Naive thymus-derived CD8-positive, alpha-beta T cell (primary cell): ENCODE results near the gene ACBD4. TPM values are rescaled to one million over a fixed set of nuclear protein-coding genes. Genes with fewer than 3 reads are reported as not detected.

Source experiments
- ATAC-seq, 2 donors: fragments of 150-1000 bp; cut with Tn5 transposase in 1 of 2; sonication (Bioruptor Pico), chemical (Tn5 transposase) in 1 of 2; 1 replicate in 1 of 2; 2 replicates in 1 of 2; pipeline ENCODE4 v1.10.0; 2021; ENCODE audit warnings: mild to moderate bottlenecking in 2 of 2, moderate library complexity in 2 of 2
- POLR2A ChIA-PET: fragments of 350-600 bp; sonication (Branson Sonifier 250); formaldehyde crosslinking; loops from one replicate; lab custom pipeline; 2021; ENCODE audit warnings: antibody characterized with exemption; lab: Charles Lee
- DNase-seq, 10 donors: peaks; one replicate each; pipeline versions ENCODE4 v3.0.0 to v3.0.0-alpha.2; 2020 to 2022
- H3K27ac Mint-ChIP-seq, 10 donors: one replicate each; pipeline ENCODE4 v1.8.0; 2020 to 2022; ENCODE audit warnings: mild to moderate bottlenecking in 10 of 10, mixed read lengths in 10 of 10, moderate library complexity in 4 of 10, inconsistent platforms in 1 of 10
- H3K27me3 Mint-ChIP-seq, 5 donors: one replicate each; pipeline ENCODE4 v1.8.0; 2021 to 2022; ENCODE audit warnings: mixed read lengths in 5 of 5
- H3K36me3 Mint-ChIP-seq, 3 donors: one replicate each; pipeline ENCODE4 v1.8.0; 2020 to 2022; ENCODE audit warnings: mixed read lengths in 3 of 3, mild to moderate bottlenecking in 2 of 3, inconsistent platforms in 1 of 3
- H3K4me1 Mint-ChIP-seq, 4 donors: one replicate each; pipeline ENCODE4 v1.8.0; 2021 to 2022; ENCODE audit warnings: mixed read lengths in 4 of 4
- H3K4me3 Mint-ChIP-seq, 10 donors: one replicate each; pipeline ENCODE4 v1.8.0; 2020 to 2022; ENCODE audit warnings: mild to moderate bottlenecking in 10 of 10, mixed read lengths in 10 of 10, moderate library complexity in 6 of 10, inconsistent platforms in 1 of 10
- H3K9me3 Mint-ChIP-seq, 9 donors: one replicate each; pipeline ENCODE4 v1.8.0; 2020 to 2022; ENCODE audit warnings: mixed read lengths in 9 of 9, mild to moderate bottlenecking in 3 of 9, inconsistent platforms in 1 of 9, moderate library complexity in 1 of 9
- polyA plus RNA-seq, 3 donors: library from polyadenylated mRNA; unstranded; fragments of 300-500 nt; fragmentation: Illumina TruSeq; gene quantifications; one replicate each; pipeline ENCODE4 v1.2.3, GENCODE V29; 2021
- total RNA-seq, 8 experiments: library from RNA in 2 of 8; stranded (reverse) in 2 of 8; gene quantifications; one replicate each; pipeline ENCODE4 v1.2.3 and lab custom pipeline; 2021 to 2026

The ACBD4 gene, protein sequence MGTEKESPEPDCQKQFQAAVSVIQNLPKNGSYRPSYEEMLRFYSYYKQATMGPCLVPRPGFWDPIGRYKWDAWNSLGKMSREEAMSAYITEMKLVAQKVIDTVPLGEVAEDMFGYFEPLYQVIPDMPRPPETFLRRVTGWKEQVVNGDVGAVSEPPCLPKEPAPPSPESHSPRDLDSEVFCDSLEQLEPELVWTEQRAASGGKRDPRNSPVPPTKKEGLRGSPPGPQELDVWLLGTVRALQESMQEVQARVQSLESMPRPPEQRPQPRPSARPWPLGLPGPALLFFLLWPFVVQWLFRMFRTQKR
- total RNA-seq (10 to 100 TPM; 39.4 to 48.5 TPM), polyA plus RNA-seq (10 to 100 TPM; 10.5 to 17.4 (median 11.7) TPM), total RNA-seq (lab: John Stamatoyannopoulos, UW) (7.7 to 35.0 (median 22.5) reads per million in 6 experiments)

DNA sequence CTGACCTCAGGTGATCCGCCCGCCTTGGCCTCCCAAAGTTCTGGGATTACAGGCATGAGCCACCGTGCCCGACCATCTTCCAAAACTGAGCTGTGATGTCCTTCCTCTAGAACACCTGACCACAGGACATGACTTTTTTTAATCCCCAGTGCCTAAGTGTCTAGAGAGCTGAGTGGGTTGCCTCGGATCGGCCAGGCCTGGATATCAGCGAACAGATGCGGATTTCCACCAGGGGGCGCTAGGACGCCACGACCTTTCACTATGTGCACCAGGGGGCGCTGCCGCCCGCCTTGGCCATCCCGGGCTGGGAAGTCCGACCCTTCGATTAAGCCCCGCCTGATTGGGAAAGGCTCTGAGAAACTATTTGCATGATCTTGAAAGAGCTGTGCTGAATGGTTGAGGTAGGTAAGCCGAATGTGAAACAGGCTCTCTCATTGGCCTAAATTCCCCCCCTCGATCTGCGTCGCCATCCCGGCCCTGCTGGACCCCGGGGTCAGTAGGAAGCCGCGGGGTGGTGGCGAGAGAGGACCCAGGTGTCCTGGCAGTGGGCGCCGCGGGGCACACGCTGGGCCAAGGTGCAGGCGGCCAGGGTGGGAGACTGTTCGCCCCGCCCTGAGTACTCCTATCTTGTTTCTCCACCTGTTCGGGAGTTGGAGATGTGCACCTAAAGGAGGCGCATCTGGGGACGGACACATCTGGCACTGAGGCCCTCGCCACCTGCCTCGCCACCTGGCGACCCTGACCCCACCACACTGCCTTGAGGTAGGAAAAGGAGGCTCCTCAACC lies at the start of gene ACBD4:
TSS of gene ACBD4 (plus strand) at position 496 of the 786 bp plus-strand sequence. CDS start 458 bp downstream, outside the sequence.
- peak within 1 kb of the TSS; percentile 86 to 94 (median 90) for H3K4me3 Mint-ChIP-seq
- POLR2A ChIA-PET = interaction anchor here (0.5 to 7.2 kb wide), 18 partner anchors 13 to 215 kb away, joined by 3 to 195 read pairs (median 7); partner anchors contain the start of genes HEXIM1 and HEXIM2
- H3K4me1 Mint-ChIP-seq = peaks cover 8 to 26% (median 18%) of the 10 kb centered on the region in 4 donors
- H3K27ac Mint-ChIP-seq = peak within 1 kb of the TSS; percentile 65 to 95 (median 88)
- peaks cover 0 to 8% (median 0%) of the 10 kb centered on the region in 3 donors for H3K36me3 Mint-ChIP-seq
- peak; percentile 86 to 88 for ATAC-seq
- H3K9me3 Mint-ChIP-seq = no peaks in the 10 kb centered on the region
- H3K27me3 Mint-ChIP-seq = peaks cover 0 to 3% (median 3%) of the 10 kb centered on the region in 5 donors
- DNase-seq = peak; percentile 92 to 100 (median 98)

DNA sequence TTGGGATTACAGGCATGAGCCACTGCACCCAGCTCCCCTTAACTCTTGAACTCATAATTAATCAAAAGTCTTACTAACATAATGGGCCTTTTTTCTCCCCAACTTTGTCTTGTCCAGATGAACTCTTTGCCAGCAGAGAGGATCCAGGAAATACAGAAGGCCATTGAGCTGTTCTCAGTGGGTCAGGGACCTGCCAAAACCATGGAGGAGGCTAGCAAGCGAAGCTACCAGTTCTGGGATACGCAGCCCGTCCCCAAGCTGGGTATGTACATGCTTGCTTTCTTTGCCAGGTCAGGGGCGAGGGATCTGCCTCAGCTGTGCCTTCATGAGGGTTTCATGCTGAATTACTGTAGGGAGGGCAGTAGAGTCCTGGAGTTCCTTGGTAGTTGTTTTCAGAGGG lies 49.1 kb upstream of the ACBD4 start:
- no peak for DNase-seq
- H3K27me3 Mint-ChIP-seq = no peaks in the 10 kb centered on the region
- no peaks in the 10 kb centered on the region for H3K9me3 Mint-ChIP-seq
- no peak overlapping the region for H3K4me3 Mint-ChIP-seq
- H3K4me1 Mint-ChIP-seq = peaks cover 0 to 3% (median 0%) of the 10 kb centered on the region in 4 donors
- ATAC-seq = no peak
- H3K27ac Mint-ChIP-seq = no peak overlapping the region
- peaks cover 0 to 87% (median 15%) of the 10 kb centered on the region in 3 donors for H3K36me3 Mint-ChIP-seq
- POLR2A ChIA-PET = no interaction called here

DNA sequence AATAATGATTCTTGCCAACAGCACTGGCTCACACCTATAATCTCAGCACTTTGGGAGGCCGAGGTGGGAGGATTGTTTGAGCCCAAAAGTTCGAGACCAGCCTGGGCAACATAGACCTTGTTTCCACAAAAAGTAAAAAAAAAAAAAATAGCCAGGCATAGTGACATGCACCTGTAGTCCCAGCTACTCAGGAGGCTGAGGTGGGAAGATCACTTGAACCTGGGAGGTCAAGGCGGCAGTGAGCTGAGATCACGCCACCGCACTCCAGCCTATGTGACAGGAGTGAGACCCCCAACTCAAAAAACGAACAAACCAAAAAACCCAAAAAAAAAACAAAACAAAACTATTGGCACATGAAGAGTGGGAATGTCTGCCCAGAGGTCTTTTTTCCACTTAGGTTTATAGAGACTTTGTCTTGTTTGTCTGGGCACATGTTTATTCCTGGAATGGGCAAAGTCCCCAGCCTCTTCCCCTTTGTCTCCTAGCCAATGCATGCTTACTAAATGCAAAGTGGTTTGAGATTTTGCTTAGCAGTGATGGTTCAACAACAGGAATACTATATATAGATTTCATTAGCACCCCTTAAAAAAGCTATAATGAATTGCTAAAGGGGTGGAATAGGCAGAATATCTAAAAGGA lies 48.5 kb upstream of the ACBD4 start:
- peaks cover 0 to 87% (median 12%) of the 10 kb centered on the region in 3 donors for H3K36me3 Mint-ChIP-seq
- no peaks in the 10 kb centered on the region for H3K27me3 Mint-ChIP-seq
- H3K27ac Mint-ChIP-seq = peak overlapping the region in 1 of 10 donors; percentile 76
- H3K4me3 Mint-ChIP-seq = no peak overlapping the region
- DNase-seq (no peak), ATAC-seq (no peak)
- POLR2A ChIA-PET = no interaction called here
- H3K9me3 Mint-ChIP-seq = no peaks in the 10 kb centered on the region
- peaks cover 0 to 3% (median 0%) of the 10 kb centered on the region in 4 donors for H3K4me1 Mint-ChIP-seq

DNA sequence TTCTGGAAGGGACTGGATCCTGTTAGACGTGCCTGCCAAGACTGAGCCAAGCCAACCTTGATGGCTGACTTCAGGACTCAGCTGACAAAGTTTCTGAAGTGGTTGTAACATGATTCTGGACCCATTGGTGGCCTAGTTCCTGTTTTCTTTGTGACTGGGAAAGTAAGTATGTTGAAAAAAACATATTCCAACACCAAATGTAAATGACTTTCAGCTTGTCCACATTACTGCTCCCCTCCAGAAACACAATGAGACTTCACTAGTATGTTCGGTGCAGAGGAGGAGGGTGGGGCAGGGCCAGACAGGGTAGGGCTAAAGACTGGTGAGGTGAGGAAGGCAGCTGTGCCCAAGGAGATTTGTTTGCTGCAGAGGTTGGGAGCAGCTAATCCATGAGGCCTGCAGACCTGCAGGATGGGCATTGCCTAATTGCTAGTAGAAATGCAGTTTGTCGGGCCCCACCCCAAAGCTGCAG lies 47.9 kb upstream of the ACBD4 start:
- no peak overlapping the region for H3K4me3 Mint-ChIP-seq
- POLR2A ChIA-PET = no interaction called here

DNA sequence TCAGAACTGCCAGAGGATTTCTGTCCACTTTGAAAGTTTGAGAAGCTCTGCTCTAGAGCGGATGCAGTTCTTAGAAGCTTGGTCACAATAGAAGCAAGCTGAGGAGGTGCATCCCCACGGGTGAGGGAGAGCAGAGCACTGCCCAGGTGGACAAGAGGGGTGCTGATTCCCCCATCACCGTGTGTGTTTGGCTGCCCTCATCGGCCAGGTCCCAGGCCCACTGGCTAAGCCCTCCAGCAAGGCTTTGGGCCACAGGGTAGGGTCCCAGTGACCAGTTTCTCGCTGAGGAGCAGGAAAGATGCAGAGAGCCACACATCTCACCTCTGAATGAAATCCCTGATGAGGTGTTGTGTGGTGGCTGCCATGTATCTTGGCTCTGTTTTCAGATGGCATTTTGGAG lies 47.5 kb upstream of the ACBD4 start:
- Mint-ChIP-seq H3K27me3 (no peaks in the 10 kb centered on the region), H3K36me3 (peaks cover 0 to 85% (median 15%) of the 10 kb centered on the region in 3 donors), H3K27ac (peak overlapping the region in 2 of 10 donors; percentile 18 to 46), H3K4me3 (no peak overlapping the region), H3K9me3 (no peaks in the 10 kb centered on the region), H3K4me1 (peaks cover 0 to 3% (median 0%) of the 10 kb centered on the region in 4 donors)
- DNase-seq (no peak), ATAC-seq (no peak)
- POLR2A ChIA-PET = interaction anchor here (0.5 kb wide), 1 partner anchor 75 kb away, joined by 4 read pairs; no protein-coding TSS in a partner anchor

More for the DNA sequence above, 47.9 kb upstream of the ACBD4 start:
- H3K9me3 Mint-ChIP-seq = no peaks in the 10 kb centered on the region
- peak overlapping the region in 2 of 10 donors; percentile 18 to 46 for H3K27ac Mint-ChIP-seq
- peaks cover 0 to 3% (median 0%) of the 10 kb centered on the region in 4 donors for H3K4me1 Mint-ChIP-seq
- no peaks in the 10 kb centered on the region for H3K27me3 Mint-ChIP-seq
- DNase-seq = no peak
- H3K36me3 Mint-ChIP-seq = peaks cover 0 to 87% (median 15%) of the 10 kb centered on the region in 3 donors
- no peak for ATAC-seq

DNA sequence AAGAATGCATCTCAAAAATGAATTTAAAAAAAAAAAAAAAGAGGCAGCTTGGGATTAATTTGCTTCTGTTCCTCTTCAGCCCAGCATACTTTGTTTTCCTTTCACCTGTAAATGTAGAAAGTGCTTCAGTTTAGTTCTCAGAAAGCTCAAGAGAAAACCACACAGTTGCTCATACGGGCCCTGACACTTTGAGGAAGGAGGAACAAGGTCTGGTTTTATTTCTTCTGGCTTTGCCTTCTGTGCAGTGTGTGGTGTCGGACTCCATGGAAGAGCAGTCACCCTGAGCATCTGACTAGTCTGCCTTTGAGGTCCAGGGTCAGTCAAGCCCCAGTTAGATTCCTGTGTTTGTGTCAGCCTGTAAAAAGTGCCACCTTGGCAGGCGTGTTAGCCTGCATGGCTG lies 46.7 kb upstream of the ACBD4 start:
- DNase-seq (no peak), ATAC-seq (no peak)
- POLR2A ChIA-PET = interaction anchor here (1.5 kb wide), 1 partner anchor 28 kb away, joined by 3 read pairs; the partner anchor contains the start of gene NMT1
- Mint-ChIP-seq H3K4me1 (peaks cover 0 to 3% (median 0%) of the 10 kb centered on the region in 4 donors), H3K27ac (peak overlapping the region in 3 of 10 donors; percentile 29 to 43 (median 42)), H3K27me3 (no peaks in the 10 kb centered on the region), H3K36me3 (peaks cover 0 to 87% (median 16%) of the 10 kb centered on the region in 3 donors), H3K9me3 (no peaks in the 10 kb centered on the region), H3K4me3 (no peak overlapping the region)

DNA sequence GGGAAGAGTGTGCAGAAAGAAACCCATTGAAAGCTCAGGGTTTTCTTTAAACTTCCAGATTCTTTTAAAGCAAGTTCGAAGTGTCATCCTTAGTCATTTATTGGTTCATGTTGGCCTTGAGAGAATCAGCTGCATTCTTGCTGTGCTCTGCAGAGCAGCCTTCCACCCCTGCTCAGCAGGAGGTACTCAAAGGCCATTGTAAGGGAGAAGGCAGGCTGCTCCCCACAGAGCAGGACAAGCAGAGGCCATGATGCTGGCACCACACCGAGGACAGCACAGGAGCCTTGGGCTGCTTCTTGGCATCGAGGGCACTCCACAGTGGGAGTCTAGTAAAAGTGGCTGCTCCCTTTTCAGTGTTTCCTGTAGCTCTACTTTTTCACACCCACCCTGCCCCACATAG lies 44.8 kb upstream of the ACBD4 start:
- ATAC-seq = no peak
- POLR2A ChIA-PET = interaction anchor here (0.6 kb wide), 2 partner anchors 69 to 519 kb away, joined by 3 to 4 read pairs; no protein-coding TSS in a partner anchor
- no peak for DNase-seq
- Mint-ChIP-seq H3K9me3 (no peaks in the 10 kb centered on the region), H3K4me3 (no peak overlapping the region), H3K27me3 (no peaks in the 10 kb centered on the region), H3K4me1 (peaks cover 0 to 3% (median 0%) of the 10 kb centered on the region in 4 donors), H3K27ac (peak overlapping the region in 2 of 10 donors; percentile 52 to 75), H3K36me3 (peaks cover 0 to 85% (median 18%) of the 10 kb centered on the region in 3 donors)

DNA sequence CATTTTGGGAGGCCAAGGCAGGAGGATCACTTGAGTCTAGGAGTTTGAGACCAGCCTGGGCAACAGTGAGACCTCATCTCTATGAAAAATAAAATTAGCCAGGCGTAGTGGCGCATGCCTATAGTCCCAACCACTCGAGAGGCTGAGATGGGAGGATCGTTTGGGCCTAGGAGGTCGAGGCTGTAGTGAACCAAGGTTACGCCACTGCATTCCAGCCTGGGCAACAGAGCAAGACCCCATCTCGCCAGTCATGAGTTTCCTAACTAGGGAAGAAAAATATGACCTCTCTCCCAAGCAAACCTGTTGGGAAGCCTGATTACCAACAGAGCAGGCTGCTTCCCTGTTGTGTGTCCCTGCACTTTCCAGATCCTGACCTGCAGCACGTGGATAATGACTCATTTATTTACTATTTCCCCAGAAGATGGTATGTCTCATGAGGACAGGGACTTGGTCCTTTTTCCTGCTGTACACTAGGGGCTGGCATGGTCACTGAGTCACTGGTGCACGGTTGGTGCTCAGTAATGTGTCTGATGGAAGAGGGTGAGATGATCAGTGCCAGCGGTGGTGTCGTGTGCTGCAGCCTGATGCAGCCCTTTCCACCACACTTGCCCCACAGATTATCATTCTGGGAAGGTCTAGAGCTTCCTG lies 43.6 kb upstream of the ACBD4 start:
- no peaks in the 10 kb centered on the region for H3K9me3 Mint-ChIP-seq
- no peak overlapping the region for H3K4me3 Mint-ChIP-seq
- no peaks in the 10 kb centered on the region for H3K27me3 Mint-ChIP-seq
- H3K27ac Mint-ChIP-seq = peak overlapping the region in 3 of 10 donors; percentile 43 to 80 (median 79)
- peaks cover 0 to 85% (median 24%) of the 10 kb centered on the region in 3 donors for H3K36me3 Mint-ChIP-seq
- ATAC-seq (no peak), DNase-seq (no peak)
- H3K4me1 Mint-ChIP-seq = peaks cover 0 to 7% (median 0%) of the 10 kb centered on the region in 4 donors
- POLR2A ChIA-PET = interaction anchor here (0.6 kb wide), 1 partner anchor 195 kb away, joined by 4 read pairs; no protein-coding TSS in a partner anchor

DNA sequence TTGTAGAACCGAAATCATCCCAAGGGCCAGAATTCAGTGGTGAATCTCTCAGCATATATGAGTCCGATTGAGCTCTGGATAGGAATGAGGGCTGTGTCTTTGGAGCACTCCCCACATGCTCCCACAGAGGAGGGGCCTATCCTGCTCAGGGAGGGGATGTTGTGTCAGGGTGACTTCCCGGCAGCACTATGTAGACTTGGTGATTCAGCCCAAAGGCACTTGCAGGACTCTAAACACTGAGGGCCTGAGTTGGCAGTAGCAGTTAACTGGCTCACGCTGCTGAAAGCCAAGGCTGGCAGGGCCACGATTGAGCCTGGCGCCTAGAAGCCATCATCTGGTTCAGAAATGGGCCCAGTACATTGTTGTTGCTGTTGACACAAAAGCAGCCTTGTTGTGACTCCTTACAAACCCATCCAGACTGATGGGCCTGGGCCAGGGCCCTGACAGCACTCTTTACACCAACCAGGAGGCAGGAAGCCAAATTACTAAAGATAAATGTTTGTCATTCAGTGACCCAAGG lies 42.5 kb upstream of the ACBD4 start:
- POLR2A ChIA-PET = no interaction called here
- no peak overlapping the region for H3K4me3 Mint-ChIP-seq
- H3K27ac Mint-ChIP-seq = peak overlapping the region in 2 of 10 donors; percentile 4 to 7
- H3K36me3 Mint-ChIP-seq = peaks cover 0 to 85% (median 23%) of the 10 kb centered on the region in 3 donors
- H3K27me3 Mint-ChIP-seq = no peaks in the 10 kb centered on the region
- DNase-seq (no peak), ATAC-seq (no peak)
- no peaks in the 10 kb centered on the region for H3K9me3 Mint-ChIP-seq
- peaks cover 0 to 7% (median 0%) of the 10 kb centered on the region in 4 donors for H3K4me1 Mint-ChIP-seq

DNA sequence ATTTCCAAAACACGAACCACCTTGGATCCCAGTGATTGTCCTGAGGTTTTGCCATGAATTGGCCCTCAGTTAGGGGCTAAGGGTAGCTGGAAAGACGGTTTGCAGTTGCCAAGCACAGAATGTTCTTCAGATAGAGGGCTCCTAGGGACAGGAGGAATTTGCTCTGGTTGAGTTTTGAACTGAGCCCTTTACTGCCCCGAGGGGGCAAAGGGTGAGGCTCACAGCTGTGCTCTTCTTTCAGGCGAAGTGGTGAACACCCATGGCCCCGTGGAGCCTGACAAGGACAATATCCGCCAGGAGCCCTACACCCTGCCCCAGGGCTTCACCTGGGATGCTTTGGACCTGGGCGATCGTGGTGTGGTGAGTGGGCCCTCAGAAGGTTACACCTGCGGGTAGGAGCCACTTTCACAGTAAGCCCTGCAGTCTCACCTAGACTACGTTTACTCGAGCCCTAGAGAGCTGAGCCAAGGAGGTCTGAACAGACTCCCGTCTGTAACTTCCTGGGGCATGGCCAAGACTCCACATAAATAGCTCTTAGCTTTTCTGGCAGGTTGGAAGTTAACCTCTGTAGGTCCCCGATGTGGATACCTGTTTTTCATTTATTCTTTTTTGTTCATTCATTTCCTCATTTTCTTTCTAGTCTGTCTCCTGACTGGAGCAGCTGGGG lies 41.9 kb upstream of the ACBD4 start:
- DNase-seq (no peak), ATAC-seq (no peak)
- no peaks in the 10 kb centered on the region for H3K9me3 Mint-ChIP-seq
- H3K4me1 Mint-ChIP-seq = peaks cover 0 to 7% (median 0%) of the 10 kb centered on the region in 4 donors
- POLR2A ChIA-PET = no interaction called here
- H3K27me3 Mint-ChIP-seq = no peaks in the 10 kb centered on the region
- H3K36me3 Mint-ChIP-seq = peaks cover 0 to 85% (median 26%) of the 10 kb centered on the region in 3 donors
- H3K4me3 Mint-ChIP-seq = no peak overlapping the region
- H3K27ac Mint-ChIP-seq = no peak overlapping the region

DNA sequence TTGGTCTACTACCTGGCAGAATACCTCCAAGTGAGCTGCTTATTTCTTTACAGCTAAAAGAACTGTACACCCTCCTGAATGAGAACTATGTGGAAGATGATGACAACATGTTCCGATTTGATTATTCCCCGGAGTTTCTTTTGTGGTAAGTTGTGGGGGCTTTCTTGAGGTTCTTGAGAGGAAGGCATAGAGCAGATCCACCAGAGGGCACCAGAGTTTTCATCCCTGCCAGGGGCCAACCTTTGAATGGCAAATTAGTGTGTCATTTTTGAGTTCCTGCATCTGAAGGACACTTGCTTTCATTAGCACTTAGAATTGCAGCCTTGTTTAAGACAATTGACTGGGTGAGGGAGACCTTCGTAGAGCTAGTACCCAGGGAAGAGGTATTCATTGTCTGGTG lies 39.3 kb upstream of the ACBD4 start:
- Mint-ChIP-seq H3K27me3 (no peaks in the 10 kb centered on the region), H3K4me1 (peaks cover 0 to 6% (median 2%) of the 10 kb centered on the region in 4 donors), H3K4me3 (no peak overlapping the region), H3K9me3 (no peaks in the 10 kb centered on the region), H3K36me3 (peaks cover 0 to 82% (median 24%) of the 10 kb centered on the region in 3 donors), H3K27ac (peak overlapping the region in 2 of 10 donors; percentile 24 to 25)
- no peak for ATAC-seq
- POLR2A ChIA-PET = interaction anchor here (0.6 kb wide), 1 partner anchor 119 kb away, joined by 3 read pairs; no protein-coding TSS in a partner anchor
- DNase-seq = no peak
